HG03159 (cell line): ENCODE results near the gene PI4KA.
A peak's percentile ranks its signal among the peaks of the same experiment; 100 is the strongest.
"Not testable (repeated sequence)": the region's sequence is repeated elsewhere in the genome, so short reads cannot be mapped to it uniquely, and the experiment has no call there.

ENCODE experiments used
- ATAC-seq: cut with Tn5 transposase; IDR thresholded peaks from one replicate; pipeline ENCODE4 v1.9.1; 2021; ENCODE audit warnings: mild to moderate bottlenecking, moderate library complexity; ENCODE audit not compliant: unreplicated experiment

Gene PI4KA

DNA sequence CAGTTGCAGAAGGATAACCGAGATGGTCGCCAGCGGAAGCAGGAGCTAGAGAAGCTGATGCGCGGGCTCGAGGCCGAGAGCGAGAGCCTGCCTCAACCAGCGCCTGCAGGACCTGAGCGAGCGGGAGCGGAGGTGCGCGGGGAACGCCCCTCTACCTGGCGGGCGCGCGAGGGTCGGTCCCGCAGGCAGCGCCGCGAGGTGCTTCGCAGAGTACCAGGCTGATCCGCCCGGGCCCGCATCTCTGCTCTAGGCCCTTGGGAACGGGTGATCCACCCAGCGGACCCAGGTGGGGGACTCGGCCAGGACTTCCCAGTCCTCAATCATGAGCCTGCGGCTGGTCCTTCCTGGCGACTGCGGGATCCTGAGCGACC is 156.5 kb downstream of the PI4KA start:
- peak; percentile 3 for ATAC-seq

- ATAC-seq, result peak; percentile 11
Measured at GRCh38 chr22:20701680-20702136, 156.9 kb downstream of the PI4KA start.

DNA sequence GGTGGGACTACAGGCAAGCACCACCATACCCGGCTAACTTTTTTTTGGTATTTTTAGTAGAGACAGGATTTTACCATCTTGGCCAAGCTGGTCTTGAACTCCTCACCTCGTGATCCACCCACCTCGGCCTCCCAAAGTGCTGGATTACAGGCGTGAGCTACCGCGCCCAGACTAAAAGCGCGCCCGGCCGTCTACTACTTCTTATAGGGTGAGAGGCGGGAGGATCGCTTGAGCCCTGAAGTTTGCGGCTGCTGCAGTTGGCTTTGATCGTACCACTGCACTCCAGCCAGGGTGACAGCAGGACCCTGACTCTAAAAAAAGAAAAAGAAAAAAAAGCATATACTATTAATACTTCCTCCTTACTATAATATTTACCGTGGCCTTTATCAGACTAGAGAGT is 158.3 kb downstream of the PI4KA start:
- ATAC-seq, result not testable (repeated sequence)

- ATAC-seq, result not testable (repeated sequence)
Measured at GRCh38 chr22:20699856-20700255, 158.8 kb downstream of the PI4KA start.

DNA sequence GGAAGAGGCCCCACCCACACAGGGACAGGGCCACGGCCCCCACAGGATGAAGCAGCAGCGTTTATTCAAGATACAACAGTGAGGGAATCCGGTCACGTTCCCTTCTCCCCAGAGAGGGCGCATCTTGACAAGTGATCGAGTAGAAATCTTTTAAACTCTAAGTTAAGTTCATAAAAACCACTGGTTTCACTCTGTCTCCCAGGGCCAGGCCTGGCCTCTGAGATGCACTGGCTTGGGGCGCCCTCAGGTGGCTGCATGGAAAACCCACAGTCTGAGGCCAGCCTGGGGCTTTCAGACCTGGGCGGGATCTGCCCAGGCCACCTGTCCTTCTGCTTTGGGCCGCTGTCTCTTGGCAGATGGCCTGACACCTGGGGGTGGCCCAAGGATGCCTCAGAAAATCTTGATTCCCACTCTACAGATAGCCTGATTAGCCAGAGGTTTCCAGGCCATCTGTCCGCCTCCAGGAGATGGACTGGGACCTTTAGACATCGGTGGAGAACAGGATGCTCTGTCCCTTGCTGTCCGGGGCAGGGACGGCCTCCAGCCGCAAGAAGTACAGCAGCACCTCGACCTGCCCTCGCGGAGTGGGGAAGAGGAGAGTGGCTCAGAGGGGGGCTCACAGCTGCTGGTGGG is 161.0 kb downstream of the PI4KA start:
- not testable (repeated sequence) for ATAC-seq

DNA sequence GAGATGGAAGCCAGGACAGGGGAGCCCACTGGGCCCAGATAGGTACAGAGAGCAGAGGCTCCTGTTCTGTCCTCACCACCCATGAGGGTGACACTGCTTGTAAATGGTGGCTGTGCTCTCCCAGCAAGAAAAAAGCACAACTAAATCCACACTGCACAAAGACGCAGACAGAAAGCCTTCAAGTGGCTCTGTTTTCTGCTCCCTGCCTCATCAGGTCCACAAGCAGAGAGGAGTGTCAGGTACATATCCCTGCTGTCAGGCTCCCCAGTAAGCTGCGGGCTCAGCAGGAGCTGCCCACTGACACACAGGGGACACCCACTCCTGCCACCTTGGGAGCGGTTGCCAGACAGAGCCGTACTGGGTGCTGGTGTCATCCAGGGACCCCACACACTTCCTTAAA is 162.6 kb downstream of the PI4KA start:
- not testable (repeated sequence) for ATAC-seq

GRCh38 chr22:20695205-20695604 is 163.4 kb downstream of the PI4KA start:
- not testable (repeated sequence) for ATAC-seq

GRCh38 chr22:20694256-20694655 is 164.4 kb downstream of the PI4KA start:
- ATAC-seq, result not testable (repeated sequence)

DNA sequence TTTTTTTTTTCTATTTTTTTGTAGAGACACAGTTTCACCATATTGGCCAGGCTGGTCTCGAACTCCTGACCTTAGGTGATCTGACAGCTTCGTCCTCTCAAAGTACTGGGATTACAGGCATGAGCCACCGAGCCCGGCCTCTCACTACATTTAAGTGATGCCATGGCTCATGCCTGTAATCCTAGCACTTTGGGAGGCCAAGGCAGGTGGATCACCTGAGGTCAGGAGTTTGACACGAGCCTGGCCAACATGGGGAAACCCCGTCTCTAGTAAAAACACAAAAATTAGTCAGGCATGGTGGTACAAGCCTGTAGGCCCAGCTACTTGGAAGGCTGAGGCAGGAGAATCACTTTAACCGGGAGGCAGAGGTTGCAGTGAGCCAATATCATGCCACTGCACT is 165.7 kb downstream of the PI4KA start:
- ATAC-seq, result not testable (repeated sequence)

DNA sequence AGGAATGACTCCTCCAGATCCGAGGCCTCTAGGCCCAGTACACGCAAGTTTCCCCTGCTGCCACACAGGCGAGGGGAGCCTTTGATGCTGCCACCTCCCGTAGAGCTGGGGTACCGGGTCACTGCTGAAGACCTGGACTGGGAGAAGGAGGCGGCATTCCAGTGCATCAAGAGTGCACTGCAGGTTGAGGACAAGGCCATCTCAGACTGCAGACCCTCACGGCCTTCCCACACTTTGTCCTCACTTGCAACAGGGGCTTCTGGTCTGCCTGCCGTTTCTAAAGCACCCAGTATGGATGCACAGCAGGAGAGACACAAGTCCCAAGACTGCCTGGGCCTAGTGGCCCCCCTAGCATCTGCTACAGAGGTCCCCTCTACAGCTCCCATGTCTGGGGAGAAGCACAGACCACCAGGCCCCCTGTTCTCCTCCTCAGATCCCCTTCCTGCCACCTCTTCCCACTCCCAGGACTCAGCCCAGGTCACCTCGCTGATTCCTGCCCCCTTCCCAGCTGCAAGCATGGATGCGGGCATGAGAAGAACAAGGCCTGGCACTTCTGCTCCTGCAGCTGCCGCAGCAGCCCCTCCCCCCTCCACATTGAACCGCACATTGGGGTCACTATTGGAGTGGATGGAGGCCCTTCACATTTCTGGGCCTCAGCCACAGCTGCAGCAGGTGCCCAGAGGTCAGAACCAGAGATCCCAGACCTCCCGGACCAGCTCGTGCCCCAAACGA is 167.9 kb downstream of the PI4KA start:
- not testable (repeated sequence) for ATAC-seq

DNA sequence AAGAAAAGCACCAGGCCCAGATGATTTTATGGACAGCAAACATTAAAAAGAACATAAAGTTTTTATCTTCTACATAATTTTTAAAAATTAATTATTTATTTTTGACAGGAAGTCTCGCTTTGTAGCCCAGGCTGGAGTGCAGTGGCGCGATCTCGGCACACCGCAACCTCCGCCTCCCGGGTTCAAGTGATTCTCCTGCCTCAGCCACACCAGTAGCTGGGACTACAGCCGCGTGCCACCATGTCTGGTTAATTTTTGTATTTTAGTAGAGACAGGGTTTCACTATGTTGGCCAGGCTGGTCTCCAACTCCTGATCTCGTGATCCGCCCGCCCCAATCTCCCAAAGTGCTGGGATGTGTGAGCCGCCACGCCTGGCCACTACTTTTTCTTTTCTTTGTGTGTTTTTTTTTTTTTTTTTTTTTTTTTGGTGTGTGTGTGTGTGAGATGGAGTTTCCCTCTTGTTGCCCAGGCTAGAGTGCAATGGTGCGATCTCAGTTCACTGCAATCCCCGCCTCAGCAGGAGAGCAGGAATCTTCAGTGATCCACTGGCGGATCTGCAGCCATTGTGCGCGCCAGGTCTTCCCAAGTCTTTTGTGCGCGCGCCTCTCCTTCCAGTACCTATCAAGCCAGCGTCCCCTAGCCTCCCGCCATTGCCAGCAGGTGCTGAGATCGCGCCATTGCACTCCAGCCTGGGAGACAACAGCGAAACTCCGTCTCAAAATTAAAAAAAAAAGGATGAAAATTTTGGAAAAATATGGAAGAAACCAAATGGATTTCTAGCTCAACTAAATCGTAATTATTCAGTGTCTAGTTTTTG is 171.0 kb downstream of the PI4KA start:
- not testable (repeated sequence) for ATAC-seq

- ATAC-seq, result not testable (repeated sequence)
Measured at GRCh38 chr22:20685764-20686163, 172.8 kb downstream of the PI4KA start.

DNA sequence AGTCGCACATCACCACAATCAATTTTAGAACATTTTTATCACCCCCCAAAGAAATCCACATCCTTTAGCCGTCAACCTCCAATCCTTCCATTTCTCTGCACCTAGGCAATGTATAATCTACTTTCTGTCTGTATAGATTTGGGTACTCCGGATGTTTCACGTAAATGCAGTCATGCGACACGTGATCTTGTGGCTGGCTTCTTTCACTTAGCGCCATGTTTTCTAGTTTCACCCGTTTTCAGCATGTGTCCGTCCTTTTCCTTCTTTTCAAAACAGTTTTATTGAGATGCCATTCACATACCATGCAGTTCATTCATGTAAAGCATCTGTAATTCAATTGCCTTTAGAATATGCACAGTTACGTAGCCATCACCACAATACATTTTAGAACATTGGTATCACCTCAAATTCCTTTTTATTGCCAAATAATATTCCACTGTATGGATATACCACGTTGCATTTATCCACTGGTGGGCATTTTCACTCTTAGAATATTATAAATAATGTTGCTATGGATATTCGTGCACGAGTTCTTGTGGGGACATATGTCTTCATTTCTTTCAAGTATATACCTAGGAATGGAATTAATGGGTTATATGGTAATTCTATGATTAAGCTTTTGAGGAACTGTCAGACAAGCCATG is 179.7 kb downstream of the PI4KA start:
- not testable (repeated sequence) for ATAC-seq

GRCh38 chr22:20677684-20678242 is 180.8 kb downstream of the PI4KA start:
- no peak for ATAC-seq

DNA sequence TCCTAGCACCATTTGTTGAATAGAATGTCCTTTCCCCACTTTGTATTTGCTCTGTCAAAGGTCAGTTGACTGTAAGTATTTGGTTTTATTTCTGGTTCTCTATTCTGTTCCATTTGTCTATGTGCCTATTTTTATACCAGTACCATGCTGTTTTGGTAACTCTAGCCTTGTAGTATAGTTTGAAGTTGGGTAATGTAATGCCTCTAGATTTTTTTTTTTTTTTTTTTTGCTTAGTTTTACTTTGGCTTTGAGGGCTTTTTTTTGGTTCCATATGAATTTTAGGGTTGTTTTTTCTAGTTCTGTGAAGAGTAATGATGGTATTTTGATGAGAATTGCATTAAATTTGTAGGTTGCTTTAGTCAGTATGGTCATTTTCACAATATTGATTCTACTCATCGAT is 183.0 kb downstream of the PI4KA start:
- not testable (repeated sequence) for ATAC-seq

GRCh38 chr22:20674998-20675397 is 183.6 kb downstream of the PI4KA start:
- no peak for ATAC-seq

DNA sequence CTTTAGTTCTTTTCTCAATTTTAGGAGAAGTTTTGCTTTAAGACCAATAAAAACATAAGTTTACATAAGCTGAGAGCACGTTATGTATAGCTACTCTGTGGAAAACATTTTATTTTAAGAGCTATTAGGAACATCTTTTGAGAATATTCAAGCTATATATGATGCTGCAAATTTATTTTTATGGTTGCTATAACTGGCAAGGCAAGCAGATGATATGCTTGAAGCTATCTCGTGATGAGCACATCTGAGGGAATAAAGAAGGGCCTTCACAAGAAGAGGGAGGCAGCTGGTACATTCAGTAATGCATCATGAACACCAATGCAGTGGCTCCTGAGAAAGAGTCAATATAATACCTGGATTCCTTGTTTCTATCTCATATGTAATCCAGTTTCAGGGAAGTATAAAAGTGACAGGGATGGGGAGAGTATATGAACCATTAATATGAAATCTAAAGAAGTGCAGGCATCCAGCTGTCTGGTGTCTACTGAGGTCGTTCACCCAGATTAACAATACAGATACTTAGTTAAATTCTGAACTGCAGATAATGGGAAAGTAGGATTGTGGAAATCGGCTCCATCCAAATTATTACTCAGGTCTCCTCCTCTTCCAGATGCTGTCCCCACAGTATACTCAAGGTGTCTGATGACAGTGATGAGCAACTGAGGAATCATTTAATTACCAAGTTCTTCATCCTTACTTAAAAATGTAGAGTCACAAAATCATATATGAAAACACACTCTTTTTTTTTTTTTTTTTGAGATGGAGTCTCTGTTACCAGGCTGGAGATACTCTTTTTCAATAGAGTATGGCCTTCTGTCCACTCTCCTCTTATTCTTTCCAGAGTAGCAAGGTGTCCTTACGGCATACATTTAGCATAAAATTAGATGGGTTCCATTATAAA is 185.1 kb downstream of the PI4KA start:
- no peak for ATAC-seq

DNA sequence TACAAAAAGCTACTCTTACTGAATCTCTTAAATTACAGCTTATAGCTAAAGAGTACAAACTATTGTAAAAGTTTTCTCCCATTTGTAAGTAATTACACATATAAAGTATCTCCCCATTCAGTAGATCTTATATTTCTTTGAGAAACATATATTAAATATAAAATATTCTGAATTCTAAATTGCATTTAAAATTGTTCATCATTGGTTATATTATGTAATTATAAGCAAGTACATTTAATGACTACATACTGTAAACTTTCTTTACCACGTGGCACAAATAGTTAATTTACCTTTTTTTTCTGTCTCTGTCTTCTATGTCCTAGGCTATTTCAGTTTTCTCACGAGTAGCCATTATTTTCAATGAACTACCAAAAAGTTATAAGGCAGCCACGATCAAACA is 185.9 kb downstream of the PI4KA start:
- no peak for ATAC-seq

- no peak for ATAC-seq
Measured at GRCh38 chr22:20672082-20672424, 186.6 kb downstream of the PI4KA start.
